Sigmoid colon (tissue), 7 donors: ENCODE measurements around the gene TRIM69. TPM values are rescaled to one million over a fixed set of nuclear protein-coding genes. Genes with fewer than 3 reads are reported as not detected.

Source experiments
- DNase-seq: peaks from one replicate; pipeline ENCODE4 v3.0.0-alpha.2; 2019
- H3K27ac ChIP-seq, 4 donors: fragments of 200-600 bp; sonication (generic); one replicate each; pipeline ENCODE4 v1.5.1; 2016 to 2019; ENCODE audit warnings: mild to moderate bottlenecking in 1 of 4
- H3K27me3 ChIP-seq, 3 donors: fragments of 200-600 bp; sonication (generic); one replicate each; pipeline ENCODE4 v1.5.1; 2019; ENCODE audit warnings: mild to moderate bottlenecking in 1 of 3
- H3K36me3 ChIP-seq, 4 donors: fragments of 200-600 bp; sonication (generic); one replicate each; pipeline ENCODE4 v1.5.1; 2016 to 2019
- H3K4me1 ChIP-seq, 4 donors: fragments of 200-600 bp; sonication (generic); one replicate each; pipeline ENCODE4 v1.5.1; 2017 to 2019
- H3K4me3 ChIP-seq, 4 donors: fragments of 200-600 bp; sonication (generic); one replicate each; pipeline ENCODE4 v1.5.1; 2017 to 2019; ENCODE audit warnings: mild to moderate bottlenecking in 2 of 4, moderate library complexity in 1 of 4
- H3K9me3 ChIP-seq, 4 donors: fragments of 200-600 bp in 3 of 4; sonication (generic) in 3 of 4; one replicate each; pipeline versions ENCODE4 v1.5.1 to v1.6.1; 2013 to 2019
- EP300 ChIP-seq, 4 donors: sonication (generic); formaldehyde crosslinking; IDR thresholded peaks; one replicate each; pipeline ENCODE4 v1.6.1; 2017; ENCODE audit warnings: antibody characterized with exemption in 4 of 4
- POLR2A ChIP-seq, 2 donors: fragments of 450-650 bp; IDR thresholded peaks; one replicate each; pipeline ENCODE4 v1.6.1; 2016; ENCODE audit warnings: antibody characterized with exemption in 2 of 2, mild to moderate bottlenecking in 2 of 2, moderate library complexity in 2 of 2
- POLR2AphosphoS5 ChIP-seq, 4 donors: sonication (generic); formaldehyde crosslinking; IDR thresholded peaks; one replicate each; pipeline ENCODE4 v1.6.1; 2017; ENCODE audit warnings: antibody characterized with exemption in 4 of 4
- WGBS, 2 donors: extraction: QIAGEN DNeasy Blood & Tissue Kit; methylation state at CpG; one replicate each; pipeline ENCODE4 v1.1.7; 2013; 5-methylcytosine and 5-hydroxymethylcytosine counted together
- intact Hi-C: fragments of 100-400 bp; cut with DNase I; formaldehyde crosslinking; loops from one replicate; pipeline ENCODE4 v1.15.1; 2023
- polyA plus RNA-seq, 3 donors: library from polyadenylated mRNA; stranded (reverse); fragments of 200-250 nt; gene quantifications; one replicate each; pipeline ENCODE4 v1.2.3, GENCODE V29; 2013
- total RNA-seq, 4 donors: library from RNA; depleted of rRNA; stranded (reverse); fragments of >200 nt; gene quantifications; one replicate each; pipeline ENCODE4 v1.1.0, GENCODE V29; 2016
- TF ChIP-seq, protein P1 (sequence below), 4 experiments: fragments of 450-650 bp in 3 of 4; fragments of 200-600 bp in 1 of 4; IDR thresholded peaks; one replicate each; pipeline ENCODE4 v1.5.1; 2016 to 2019; ENCODE audit warnings: antibody characterized with exemption in 4 of 4, mild to moderate bottlenecking in 3 of 4, moderate library complexity in 2 of 4
- donor health status: healthy with polysubstance abuse.
- donor health status: Bipolar disorder and iron deficiency.
- donor health status: healthy.

The TRIM69 gene
- total and polyA plus RNA-seq, 7 donors, result 12.6 to 38.6 (median 25.7) TPM

DNA sequence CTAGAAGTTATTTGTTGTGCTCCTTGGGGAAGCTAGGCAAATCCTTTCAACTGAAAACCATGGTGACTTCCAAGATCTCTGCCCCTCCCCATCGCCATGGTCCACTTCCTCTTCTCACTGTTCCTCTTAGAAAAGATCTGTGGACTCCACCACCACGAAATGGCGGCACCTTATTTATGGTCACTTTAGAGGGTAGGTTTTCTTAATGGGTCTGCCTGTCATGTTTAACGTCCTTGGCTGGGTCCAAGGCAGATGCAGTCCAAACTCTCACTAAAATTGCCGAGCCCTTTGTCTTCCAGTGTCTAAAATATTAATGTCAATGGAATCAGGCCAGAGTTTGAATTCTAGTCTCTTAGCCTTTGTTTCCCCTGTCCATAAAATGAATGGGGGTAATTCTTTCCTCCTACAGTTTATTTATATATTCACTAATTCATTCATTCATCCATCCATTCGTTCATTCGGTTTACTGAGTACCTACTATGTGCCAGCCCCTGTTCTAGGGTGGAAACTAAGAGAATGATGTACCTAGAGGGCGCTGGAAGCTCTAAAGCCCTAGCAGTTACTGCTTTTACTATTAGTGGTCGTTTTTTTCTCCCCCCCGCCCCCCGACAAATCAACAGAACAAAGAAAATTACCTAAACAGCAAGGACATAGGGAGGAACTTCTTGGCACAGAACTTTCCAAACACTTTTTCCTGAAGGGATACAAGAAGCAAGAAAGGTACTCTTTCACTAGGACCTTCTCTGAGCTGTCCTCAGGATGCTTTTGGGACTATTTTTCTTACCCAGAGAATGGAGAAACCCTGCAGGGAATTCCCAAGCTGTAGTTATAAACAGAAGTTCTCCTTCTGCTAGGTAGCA is 25.9 kb upstream of the TRIM69 start:
- H3K27ac ChIP-seq, result peak overlapping the region; percentile 96 to 99 (median 98)
- no peaks in the 10 kb centered on the region for H3K9me3 ChIP-seq
- H3K4me3 ChIP-seq, result peak overlapping the region; percentile 72 to 91 (median 84)
- H3K27me3 ChIP-seq, result no peaks in the 10 kb centered on the region
- H3K36me3 ChIP-seq, result peaks cover 0 to 6% (median 3%) of the 10 kb centered on the region in 4 donors
- intact Hi-C loops, result loop anchor here (1.0 to 10.0 kb wide), 3 partner anchors 47 to 667 kb away; partner anchors contain the start of genes GATM, SHF and SPG11
- TF ChIP-seq, protein P1, sequence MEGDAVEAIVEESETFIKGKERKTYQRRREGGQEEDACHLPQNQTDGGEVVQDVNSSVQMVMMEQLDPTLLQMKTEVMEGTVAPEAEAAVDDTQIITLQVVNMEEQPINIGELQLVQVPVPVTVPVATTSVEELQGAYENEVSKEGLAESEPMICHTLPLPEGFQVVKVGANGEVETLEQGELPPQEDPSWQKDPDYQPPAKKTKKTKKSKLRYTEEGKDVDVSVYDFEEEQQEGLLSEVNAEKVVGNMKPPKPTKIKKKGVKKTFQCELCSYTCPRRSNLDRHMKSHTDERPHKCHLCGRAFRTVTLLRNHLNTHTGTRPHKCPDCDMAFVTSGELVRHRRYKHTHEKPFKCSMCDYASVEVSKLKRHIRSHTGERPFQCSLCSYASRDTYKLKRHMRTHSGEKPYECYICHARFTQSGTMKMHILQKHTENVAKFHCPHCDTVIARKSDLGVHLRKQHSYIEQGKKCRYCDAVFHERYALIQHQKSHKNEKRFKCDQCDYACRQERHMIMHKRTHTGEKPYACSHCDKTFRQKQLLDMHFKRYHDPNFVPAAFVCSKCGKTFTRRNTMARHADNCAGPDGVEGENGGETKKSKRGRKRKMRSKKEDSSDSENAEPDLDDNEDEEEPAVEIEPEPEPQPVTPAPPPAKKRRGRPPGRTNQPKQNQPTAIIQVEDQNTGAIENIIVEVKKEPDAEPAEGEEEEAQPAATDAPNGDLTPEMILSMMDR (IDR thresholded peaks at IDR 0.05), result peak in 1 of 4 experiments; percentile 19
- peak in 1 of 4 donors; percentile 46 for TF ChIP-seq POLR2AphosphoS5 (IDR thresholded peaks at IDR 0.05)
- no peak for TF ChIP-seq EP300 (IDR thresholded peaks at IDR 0.05)
- H3K4me1 ChIP-seq, result peaks cover 0 to 35% (median 21%) of the 10 kb centered on the region in 4 donors
- peak; percentile 70 for DNase-seq
- WGBS, 2 donors, result 16 to 28% methylated on average over 11 of the region's 11 CpGs

DNA sequence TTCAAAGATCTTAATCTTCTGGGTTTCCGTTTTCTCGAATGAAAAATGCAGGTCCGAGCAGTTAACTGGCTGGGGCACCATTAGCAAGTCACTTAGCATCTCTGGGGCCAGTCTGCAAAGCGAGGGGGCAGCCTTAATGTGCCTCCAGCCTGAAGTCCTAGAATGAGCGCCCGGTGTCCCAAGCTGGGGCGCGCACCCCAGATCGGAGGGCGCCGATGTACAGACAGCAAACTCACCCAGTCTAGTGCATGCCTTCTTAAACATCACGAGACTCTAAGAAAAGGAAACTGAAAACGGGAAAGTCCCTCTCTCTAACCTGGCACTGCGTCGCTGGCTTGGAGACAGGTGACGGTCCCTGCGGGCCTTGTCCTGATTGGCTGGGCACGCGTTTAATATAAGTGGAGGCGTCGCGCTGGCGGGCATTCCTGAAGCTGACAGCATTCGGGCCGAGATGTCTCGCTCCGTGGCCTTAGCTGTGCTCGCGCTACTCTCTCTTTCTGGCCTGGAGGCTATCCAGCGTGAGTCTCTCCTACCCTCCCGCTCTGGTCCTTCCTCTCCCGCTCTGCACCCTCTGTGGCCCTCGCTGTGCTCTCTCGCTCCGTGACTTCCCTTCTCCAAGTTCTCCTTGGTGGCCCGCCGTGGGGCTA is 25.1 kb upstream of the TRIM69 start, which contains the start of the genes B2M and PATL2:
Gene B2M (plus strand): TSS at position 422 of the 647 bp plus-strand sequence. CDS start 30 bp downstream, at position 452.
Gene PATL2 (minus strand): TSS at position 228 of the 647 bp plus-strand sequence. CDS start 34,833 bp downstream, outside the sequence.
- peak within 1 kb of the TSS; percentile 96 to 99 (median 98) for H3K27ac ChIP-seq
- TF ChIP-seq EP300 (IDR thresholded peaks at IDR 0.05) (no peak), POLR2AphosphoS5 (IDR thresholded peaks at IDR 0.05) (peak; percentile 100), POLR2A (IDR thresholded peaks at IDR 0.05) (peak; percentile 100)
- TF ChIP-seq, protein P1 (IDR thresholded peaks at IDR 0.05), result no peak
- peaks cover 0 to 42% (median 24%) of the 10 kb centered on the region in 4 donors for H3K4me1 ChIP-seq
- no peaks in the 10 kb centered on the region for H3K9me3 ChIP-seq
- WGBS, 2 donors, result 0% methylated on average over 37 of the region's 37 CpGs
- peak; percentile 98 for DNase-seq
- peaks cover 7 to 13% (median 10%) of the 10 kb centered on the region in 4 donors for H3K36me3 ChIP-seq
- no peaks in the 10 kb centered on the region for H3K27me3 ChIP-seq
- peak within 1 kb of the TSS; percentile 72 to 91 (median 84) for H3K4me3 ChIP-seq
- intact Hi-C loops, result loop anchor here (1.0 to 10.0 kb wide), 3 partner anchors 48 to 666 kb away; partner anchors contain the start of genes GATM, SHF and SPG11

DNA sequence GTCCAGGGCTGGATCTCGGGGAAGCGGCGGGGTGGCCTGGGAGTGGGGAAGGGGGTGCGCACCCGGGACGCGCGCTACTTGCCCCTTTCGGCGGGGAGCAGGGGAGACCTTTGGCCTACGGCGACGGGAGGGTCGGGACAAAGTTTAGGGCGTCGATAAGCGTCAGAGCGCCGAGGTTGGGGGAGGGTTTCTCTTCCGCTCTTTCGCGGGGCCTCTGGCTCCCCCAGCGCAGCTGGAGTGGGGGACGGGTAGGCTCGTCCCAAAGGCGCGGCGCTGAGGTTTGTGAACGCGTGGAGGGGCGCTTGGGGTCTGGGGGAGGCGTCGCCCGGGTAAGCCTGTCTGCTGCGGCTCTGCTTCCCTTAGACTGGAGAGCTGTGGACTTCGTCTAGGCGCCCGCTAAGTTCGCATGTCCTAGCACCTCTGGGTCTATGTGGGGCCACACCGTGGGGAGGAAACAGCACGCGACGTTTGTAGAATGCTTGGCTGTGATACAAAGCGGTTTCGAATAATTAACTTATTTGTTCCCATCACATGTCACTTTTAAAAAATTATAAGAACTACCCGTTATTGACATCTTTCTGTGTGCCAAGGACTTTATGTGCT is 24.5 kb upstream of the TRIM69 start:
- peaks cover 13 to 19% (median 17%) of the 10 kb centered on the region in 4 donors for H3K36me3 ChIP-seq
- TF ChIP-seq, protein P1 (IDR thresholded peaks at IDR 0.05), result no peak
- TF ChIP-seq POLR2AphosphoS5 (IDR thresholded peaks at IDR 0.05) (no peak), POLR2A (IDR thresholded peaks at IDR 0.05) (no peak), EP300 (IDR thresholded peaks at IDR 0.05) (no peak)
- intact Hi-C loops, result loop anchor here (1.0 to 10.0 kb wide), 4 partner anchors 17 to 665 kb away; partner anchors contain the start of genes GATM, SHF and SPG11
- 0% methylated on average over 46 of the region's 46 CpGs for WGBS, 2 donors
- no peaks in the 10 kb centered on the region for H3K9me3 ChIP-seq
- H3K4me1 ChIP-seq, result peaks cover 0 to 42% (median 24%) of the 10 kb centered on the region in 4 donors
- DNase-seq, result peak; percentile 80
- H3K4me3 ChIP-seq, result peak overlapping the region; percentile 72 to 91 (median 84)
- H3K27ac ChIP-seq, result peak overlapping the region; percentile 96 to 99 (median 98)
- H3K27me3 ChIP-seq, result no peaks in the 10 kb centered on the region

DNA sequence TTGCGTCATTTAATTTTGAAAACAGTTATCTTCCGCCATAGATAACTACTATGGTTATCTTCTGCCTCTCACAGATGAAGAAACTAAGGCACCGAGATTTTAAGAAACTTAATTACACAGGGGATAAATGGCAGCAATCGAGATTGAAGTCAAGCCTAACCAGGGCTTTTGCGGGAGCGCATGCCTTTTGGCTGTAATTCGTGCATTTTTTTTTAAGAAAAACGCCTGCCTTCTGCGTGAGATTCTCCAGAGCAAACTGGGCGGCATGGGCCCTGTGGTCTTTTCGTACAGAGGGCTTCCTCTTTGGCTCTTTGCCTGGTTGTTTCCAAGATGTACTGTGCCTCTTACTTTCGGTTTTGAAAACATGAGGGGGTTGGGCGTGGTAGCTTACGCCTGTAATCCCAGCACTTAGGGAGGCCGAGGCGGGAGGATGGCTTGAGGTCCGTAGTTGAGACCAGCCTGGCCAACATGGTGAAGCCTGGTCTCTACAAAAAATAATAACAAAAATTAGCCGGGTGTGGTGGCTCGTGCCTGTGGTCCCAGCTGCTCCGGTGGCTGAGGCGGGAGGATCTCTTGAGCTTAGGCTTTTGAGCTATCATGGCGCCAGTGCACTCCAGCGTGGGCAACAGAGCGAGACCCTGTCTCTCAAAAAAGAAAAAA is 23.9 kb upstream of the TRIM69 start:
- no peaks in the 10 kb centered on the region for H3K9me3 ChIP-seq
- H3K4me3 ChIP-seq, result peak overlapping the region; percentile 72 to 91 (median 84)
- H3K36me3 ChIP-seq, result peaks cover 15 to 26% (median 23%) of the 10 kb centered on the region in 4 donors
- intact Hi-C loops, result loop anchor here (2.0 to 10.0 kb wide), 3 partner anchors 16 to 665 kb away; partner anchors contain the start of genes GATM and SHF
- H3K4me1 ChIP-seq, result peaks cover 0 to 42% (median 24%) of the 10 kb centered on the region in 4 donors
- peak overlapping the region; percentile 96 to 99 (median 98) for H3K27ac ChIP-seq
- peak; percentile 88 for DNase-seq
- TF ChIP-seq POLR2A (IDR thresholded peaks at IDR 0.05) (peak; percentile 38 to 61), EP300 (IDR thresholded peaks at IDR 0.05) (no peak), POLR2AphosphoS5 (IDR thresholded peaks at IDR 0.05) (peak; percentile 60 to 95 (median 84))
- TF ChIP-seq, protein P1 (IDR thresholded peaks at IDR 0.05), result no peak
- H3K27me3 ChIP-seq, result no peaks in the 10 kb centered on the region
- WGBS, 2 donors, result 1 to 2% methylated on average over 24 of the region's 24 CpGs
